Measurements from ENCODE around the gene RCAN3. TPM values are rescaled to one million over a fixed set of nuclear protein-coding genes. Genes with fewer than 3 reads are reported as not detected.
A peak's percentile ranks its signal among the peaks of the same experiment; 100 is the strongest.

The RCAN3 gene
- total and polyA plus RNA-seq, 2 experiments from 2014 or later, result 6.2 to 10.1 TPM

GRCh38 chr1:24474193-24474592, 28.4 kb upstream of the RCAN3 start:
- no peaks in the 10 kb centered on the region for H4K20me1 ChIP-seq (ENCODE audit: insufficient read depth, poor library complexity, severe bottlenecking)
- no peak for DNase-seq (ENCODE audit: low spot score)
- H3K9me2 ChIP-seq (replicated peaks; ENCODE audit: insufficient read depth), result no peaks in the 10 kb centered on the region
- no peaks in the 10 kb centered on the region for H3K27me3 ChIP-seq
- H2AFZ ChIP-seq, result no peak overlapping the region
- H3K4me2 ChIP-seq, result no peak overlapping the region
- peaks cover 6% of the 10 kb centered on the region for H3K4me1 ChIP-seq (ENCODE audit: insufficient read depth)
- H3K9me3 ChIP-seq (ENCODE audit: low read depth), result no peaks in the 10 kb centered on the region
- no peak for TF ChIP-seq CTCF (IDR thresholded peaks at IDR 0.05; ENCODE audit: poor library complexity)
- TF ChIP-seq EZH2 (IDR thresholded peaks at IDR 0.05; ENCODE audit: borderline replicate concordance), result no peak
- no peak for TF ChIP-seq EZH2phosphoT487 (IDR thresholded peaks at IDR 0.05; ENCODE audit: low read depth, severe bottlenecking, unreplicated experiment)
- H3K27ac ChIP-seq, result no peak overlapping the region
- no peak overlapping the region for H3K4me3 ChIP-seq
- H3K79me2 ChIP-seq, result no peaks in the 10 kb centered on the region
- no peaks in the 10 kb centered on the region for H3K36me3 ChIP-seq (replicated peaks; ENCODE audit: insufficient read depth, low read depth)

GRCh38 chr1:24475700-24476099, 26.9 kb upstream of the RCAN3 start:
- Histone ChIP-seq H3K27me3 (no peaks in the 10 kb centered on the region), H2AFZ (no peak overlapping the region), H3K27ac (peak overlapping the region; percentile 11), H3K4me2 (no peak overlapping the region), H4K20me1 (ENCODE audit: insufficient read depth, poor library complexity, severe bottlenecking) (no peaks in the 10 kb centered on the region), H3K4me3 (no peak overlapping the region), H3K79me2 (no peaks in the 10 kb centered on the region), H3K4me1 (ENCODE audit: insufficient read depth) (peaks cover 6% of the 10 kb centered on the region), H3K9me3 (ENCODE audit: low read depth) (no peaks in the 10 kb centered on the region), H3K36me3 (replicated peaks; ENCODE audit: insufficient read depth, low read depth) (no peaks in the 10 kb centered on the region), H3K9me2 (replicated peaks; ENCODE audit: insufficient read depth) (no peaks in the 10 kb centered on the region)
- TF ChIP-seq EZH2 (IDR thresholded peaks at IDR 0.05; ENCODE audit: borderline replicate concordance), result no peak
- no peak for TF ChIP-seq CTCF (IDR thresholded peaks at IDR 0.05; ENCODE audit: poor library complexity)
- TF ChIP-seq EZH2phosphoT487 (IDR thresholded peaks at IDR 0.05; ENCODE audit: low read depth, severe bottlenecking, unreplicated experiment), result no peak
- DNase-seq (ENCODE audit: low spot score), result no peak
- WGBS (ENCODE audit: low lambda C conversion rate, missing lambda C conversion rate), result 79% methylated on average over 4 of the region's 4 CpGs

GRCh38 chr1:24476571-24476970, 26.1 kb upstream of the RCAN3 start:
- Histone ChIP-seq H3K4me1 (ENCODE audit: insufficient read depth) (peaks cover 6% of the 10 kb centered on the region), H3K4me2 (no peak overlapping the region), H4K20me1 (ENCODE audit: insufficient read depth, poor library complexity, severe bottlenecking) (no peaks in the 10 kb centered on the region), H3K9me2 (replicated peaks; ENCODE audit: insufficient read depth) (no peaks in the 10 kb centered on the region), H2AFZ (no peak overlapping the region), H3K9me3 (ENCODE audit: low read depth) (no peaks in the 10 kb centered on the region), H3K27ac (no peak overlapping the region), H3K36me3 (replicated peaks; ENCODE audit: insufficient read depth, low read depth) (no peaks in the 10 kb centered on the region), H3K4me3 (no peak overlapping the region), H3K27me3 (no peaks in the 10 kb centered on the region), H3K79me2 (no peaks in the 10 kb centered on the region)
- 37% methylated on average over 2 of the region's 2 CpGs for WGBS (ENCODE audit: low lambda C conversion rate, missing lambda C conversion rate)
- TF ChIP-seq EZH2phosphoT487 (IDR thresholded peaks at IDR 0.05; ENCODE audit: low read depth, severe bottlenecking, unreplicated experiment), result no peak
- no peak for TF ChIP-seq CTCF (IDR thresholded peaks at IDR 0.05; ENCODE audit: poor library complexity)
- TF ChIP-seq EZH2 (IDR thresholded peaks at IDR 0.05; ENCODE audit: borderline replicate concordance), result no peak
- no peak for DNase-seq (ENCODE audit: low spot score)

- Histone ChIP-seq H3K79me2 (no peaks in the 10 kb centered on the region), H3K9me3 (ENCODE audit: low read depth) (no peaks in the 10 kb centered on the region), H4K20me1 (ENCODE audit: insufficient read depth, poor library complexity, severe bottlenecking) (no peaks in the 10 kb centered on the region), H3K27ac (no peak overlapping the region), H2AFZ (no peak overlapping the region), H3K36me3 (replicated peaks; ENCODE audit: insufficient read depth, low read depth) (no peaks in the 10 kb centered on the region), H3K4me3 (no peak overlapping the region), H3K9me2 (replicated peaks; ENCODE audit: insufficient read depth) (no peaks in the 10 kb centered on the region), H3K27me3 (no peaks in the 10 kb centered on the region), H3K4me1 (ENCODE audit: insufficient read depth) (peaks cover 6% of the 10 kb centered on the region), H3K4me2 (no peak overlapping the region)
- no peak for TF ChIP-seq CTCF (IDR thresholded peaks at IDR 0.05; ENCODE audit: poor library complexity)
- no peak for TF ChIP-seq EZH2 (IDR thresholded peaks at IDR 0.05; ENCODE audit: borderline replicate concordance)
- TF ChIP-seq EZH2phosphoT487 (IDR thresholded peaks at IDR 0.05; ENCODE audit: low read depth, severe bottlenecking, unreplicated experiment), result no peak
- 77% methylated on average over 4 of the region's 4 CpGs for WGBS (ENCODE audit: low lambda C conversion rate, missing lambda C conversion rate)
- DNase-seq (ENCODE audit: low spot score), result no peak
Observed at GRCh38 chr1:24477309-24477708, 25.3 kb upstream of the RCAN3 start.
